PC-9 (cell line): ENCODE measurements around the gene NT5DC1. TPM values are rescaled to one million over a fixed set of nuclear protein-coding genes. Genes with fewer than 3 reads are reported as not detected.

ENCODE experiments used
- BruUV-seq: library from RNA; stranded (reverse); fragments of 400-500 nt; replicated peaks from 2 replicates; lab custom pipeline; 2021; lab: Mats Ljungman, UMichigan
- CTCF ChIA-PET: fragments of 300-600 bp; sonication (Branson Sonifier 250); formaldehyde crosslinking; loops from one replicate; lab custom pipeline; 2022; ENCODE audit warnings: antibody characterized with exemption; lab: Charles Lee
- POLR2A ChIA-PET: fragments of 300-600 bp; sonication (Branson Sonifier 250); formaldehyde crosslinking; loops from one replicate; lab custom pipeline; 2022; ENCODE audit warnings: antibody characterized with exemption; ENCODE audit not compliant: unreplicated experiment; lab: Charles Lee
- DNase-seq, 2 experiments: peaks; one replicate each; pipeline versions ENCODE4 v3.0.0 to v3.0.0-alpha.2; 2015 to 2022; ENCODE audit warnings: mixed read lengths in 1 of 2
- H2AFZ ChIP-seq: fragments of 200-600 bp; sonication (generic); 2 replicates; pipeline ENCODE4 v1.8.1; 2017; ENCODE audit warnings: antibody characterized with exemption
- H3F3A ChIP-seq: fragments of 200-600 bp; sonication (generic); 2 replicates; pipeline ENCODE4 v1.8.1; 2017; ENCODE audit warnings: antibody characterized with exemption, mild to moderate bottlenecking, low read depth; ENCODE audit not compliant: insufficient read depth
- H3K27ac ChIP-seq: fragments of 200-600 bp; sonication (generic); 2 replicates; pipeline ENCODE4 v1.6.1; 2016; ENCODE audit warnings: mixed run types
- H3K27me3 ChIP-seq: fragments of 200-600 bp; sonication (generic); 2 replicates; pipeline ENCODE4 v1.6.1; 2016; ENCODE audit warnings: low read depth, mixed run types; ENCODE audit not compliant: insufficient read depth
- H3K36me3 ChIP-seq: fragments of 200-600 bp; sonication (generic); 2 replicates; pipeline ENCODE4 v1.6.1; 2016; ENCODE audit warnings: low read depth, mixed run types
- H3K4me1 ChIP-seq: fragments of 200-600 bp; sonication (generic); replicated peaks from 2 replicates; pipeline ENCODE4 v1.6.1; 2016; ENCODE audit warnings: mixed run types; ENCODE audit not compliant: insufficient read depth
- H3K4me2 ChIP-seq: fragments of 200-600 bp; sonication (generic); 2 replicates; pipeline ENCODE4 v1.6.1; 2017; ENCODE audit warnings: mixed run types
- H3K4me3 ChIP-seq: fragments of 200-600 bp; sonication (generic); 2 replicates; pipeline ENCODE4 v1.6.1; 2016; ENCODE audit warnings: mixed run types
- H3K79me2 ChIP-seq: fragments of 200-600 bp; sonication (generic); 2 replicates; pipeline ENCODE4 v1.6.1; 2017; ENCODE audit warnings: low read depth, mixed run types
- H3K9me2 ChIP-seq: fragments of 200-600 bp; sonication (generic); 2 replicates; pipeline ENCODE4 v1.8.1; 2017; ENCODE audit warnings: mild to moderate bottlenecking; ENCODE audit not compliant: insufficient read depth
- H3K9me3 ChIP-seq: fragments of 200-600 bp; sonication (generic); 2 replicates; pipeline ENCODE4 v1.8.1; 2016; ENCODE audit warnings: low read depth; ENCODE audit not compliant: insufficient read depth
- H4K20me1 ChIP-seq: fragments of 200-600 bp; sonication (generic); 2 replicates; pipeline ENCODE4 v1.8.1; 2017; ENCODE audit not compliant: insufficient read depth
- CTCF ChIP-seq: fragments of 200-600 bp; sonication (generic); conservative IDR thresholded peaks from 2 replicates; pipeline ENCODE4 v1.6.1; 2017; ENCODE audit warnings: mixed run types, antibody characterized with exemption, mild to moderate bottlenecking, moderate library complexity
- EZH2 ChIP-seq: fragments of 200-600 bp; sonication (generic); IDR thresholded peaks from 2 replicates; pipeline ENCODE4 v1.8.0; 2017; ENCODE audit warnings: antibody characterized with exemption, low read depth
- intact Hi-C: fragments of 100-400 bp; cut with micrococcal nuclease; formaldehyde crosslinking; loops from one replicate; pipeline ENCODE4 v1.10.0; 2022; ENCODE audit not compliant: unreplicated experiment
- total RNA-seq: library from RNA; stranded (reverse); gene quantifications from 2 replicates; pipeline ENCODE4 v1.2.3, GENCODE V29; 2021

NT5DC1 gene
- total RNA-seq, 1 experiment from 2014 or later = 33.5 TPM

- Histone ChIP-seq H4K20me1 (no peaks in the 10 kb centered on the region), H3K27ac (no peak overlapping the region), H3K4me3 (no peak overlapping the region), H2AFZ (no peak overlapping the region), H3K4me2 (no peak overlapping the region), H3K9me3 (no peaks in the 10 kb centered on the region), H3K79me2 (no peaks in the 10 kb centered on the region), H3K9me2 (no peaks in the 10 kb centered on the region), H3K36me3 (peaks cover 11% of the 10 kb centered on the region), H3K27me3 (no peaks in the 10 kb centered on the region), H3K4me1 (no peaks in the 10 kb centered on the region), H3F3A (no peaks in the 10 kb centered on the region)
- intact Hi-C loops = loop anchor here (10.0 kb wide), 2 partner anchors 529 to 849 kb away; no protein-coding TSS in a partner anchor
- no peak for DNase-seq
- no peak for TF ChIP-seq EZH2
- TF ChIP-seq CTCF = peak; percentile 75
- POLR2A ChIA-PET = no interaction called here
- BruUV-seq = no TSS peak
- CTCF ChIA-PET = no interaction called here
Observed at GRCh38 chr6:116115781-116116180, 15.1 kb downstream of the NT5DC1 start.

- peaks cover 5% of the 10 kb centered on the region for H3K36me3 ChIP-seq
- H3K4me1 ChIP-seq = no peaks in the 10 kb centered on the region
- no peak for DNase-seq
- no peaks in the 10 kb centered on the region for H4K20me1 ChIP-seq
- no peaks in the 10 kb centered on the region for H3K27me3 ChIP-seq
- intact Hi-C loops = loop anchor here (10.0 kb wide), 2 partner anchors 526 to 846 kb away; no protein-coding TSS in a partner anchor
- no peak overlapping the region for H2AFZ ChIP-seq
- H3K4me3 ChIP-seq = no peak overlapping the region
- H3K27ac ChIP-seq = no peak overlapping the region
- ChIA-PET CTCF (no interaction called here), POLR2A (interaction anchor here (0.5 kb wide), 1 partner anchor 136 kb away, joined by 5 read pairs; no protein-coding TSS in a partner anchor)
- H3K4me2 ChIP-seq = no peak overlapping the region
- H3K9me3 ChIP-seq = no peaks in the 10 kb centered on the region
- no TSS peak for BruUV-seq
- H3F3A ChIP-seq = no peaks in the 10 kb centered on the region
- no peaks in the 10 kb centered on the region for H3K9me2 ChIP-seq
- TF ChIP-seq EZH2 (no peak), CTCF (no peak)
- no peaks in the 10 kb centered on the region for H3K79me2 ChIP-seq
Observed at GRCh38 chr6:116118608-116119007, 18.0 kb downstream of the NT5DC1 start.

GRCh38 chr6:116120430-116120829 lies 19.8 kb downstream of the NT5DC1 start:
- TF ChIP-seq CTCF = no peak
- TF ChIP-seq EZH2 = no peak
- DNase-seq = no peak
- no TSS peak for BruUV-seq
- H3K4me3 ChIP-seq = no peak overlapping the region
- H3F3A ChIP-seq = no peaks in the 10 kb centered on the region
- H3K27ac ChIP-seq = no peak overlapping the region
- peaks cover 5% of the 10 kb centered on the region for H3K36me3 ChIP-seq
- no peaks in the 10 kb centered on the region for H3K27me3 ChIP-seq
- no peaks in the 10 kb centered on the region for H3K9me3 ChIP-seq
- no peaks in the 10 kb centered on the region for H3K79me2 ChIP-seq
- ChIA-PET POLR2A (no interaction called here), CTCF (no interaction called here)
- no peaks in the 10 kb centered on the region for H4K20me1 ChIP-seq
- H3K4me2 ChIP-seq = no peak overlapping the region
- no peak overlapping the region for H2AFZ ChIP-seq
- intact Hi-C loops = no loop called here
- H3K4me1 ChIP-seq = no peaks in the 10 kb centered on the region
- no peaks in the 10 kb centered on the region for H3K9me2 ChIP-seq
